ENCODE data around the gene SLC39A8.

SLC39A8 gene

GRCh38 chr4:102328045-102328444 lies 17.2 kb downstream of the SLC39A8 start (continued):
- TF ChIP-seq ZNF121 (tag by site-specific recombination; IDR thresholded peaks at IDR 0.05) (no peak), FEZF1 (tag by site-specific recombination; IDR thresholded peaks at IDR 0.05) (no peak)

- H3K27ac ChIP-seq (ENCODE audit: extremely low read depth, low read depth, low read length): no peak overlapping the region
- TF ChIP-seq REPIN1 (tag by site-specific recombination; IDR thresholded peaks at IDR 0.05; ENCODE audit: low read depth) (no peak), ZNF792 (tag by site-specific recombination; IDR thresholded peaks at IDR 0.05) (no peak), ZNF449 (tag by site-specific recombination; IDR thresholded peaks at IDR 0.05) (no peak), GLIS1 (tag by site-specific recombination; IDR thresholded peaks at IDR 0.05) (no peak), ZNF768 (tag by site-specific recombination; IDR thresholded peaks at IDR 0.05) (no peak), ZNF580 (tag by site-specific recombination; IDR thresholded peaks at IDR 0.05) (no peak), ZNF830 (tag by site-specific recombination; IDR thresholded peaks at IDR 0.05; ENCODE audit: low read depth) (no peak), ZBTB20 (tag by site-specific recombination; IDR thresholded peaks at IDR 0.05) (no peak), ZSCAN16 (tag by site-specific recombination; IDR thresholded peaks at IDR 0.05) (no peak), ZNF292 (tag by site-specific recombination; IDR thresholded peaks at IDR 0.05; ENCODE audit: borderline replicate concordance, low read depth) (no peak), ZNF560 (tag by site-specific recombination; IDR thresholded peaks at IDR 0.05; ENCODE audit: borderline replicate concordance) (no peak), SALL2 (tag by site-specific recombination; IDR thresholded peaks at IDR 0.05; ENCODE audit: borderline replicate concordance) (no peak), ZNF174 (tag by site-specific recombination; IDR thresholded peaks at IDR 0.05) (no peak), ZNF10 (tag by site-specific recombination; IDR thresholded peaks at IDR 0.05) (no peak), ZNF548 (tag by site-specific recombination; IDR thresholded peaks at IDR 0.05) (no peak), ZNF175 (tag by site-specific recombination; IDR thresholded peaks at IDR 0.05) (no peak), HOXC10 (CRISPR knock-in tag; IDR thresholded peaks at IDR 0.05) (no peak)
- no peaks in the 10 kb centered on the region for H3K9me3 ChIP-seq (ENCODE audit: control insufficient read depth, insufficient read depth, low read depth, low read length)
- no peak overlapping the region for H3K4me3 ChIP-seq (ENCODE audit: low read depth, low read length)
- ChIA-PET CTCF (no interaction called here), POLR2A (no interaction called here)
- H3K36me3 ChIP-seq (ENCODE audit: control insufficient read depth in 2 of 2, insufficient read depth in 1 of 2, low read length in 2 of 2): no peaks in the 10 kb centered on the region
- no peaks in the 10 kb centered on the region for H3K4me1 ChIP-seq (ENCODE audit: control insufficient read depth, insufficient read depth, low read length)
Observed at GRCh38 chr4:102326951-102327350, 18.3 kb downstream of the SLC39A8 start.

GRCh38 chr4:102324730-102325129 lies 20.6 kb downstream of the SLC39A8 start:
- H3K9me3 ChIP-seq (ENCODE audit: control insufficient read depth, insufficient read depth, low read depth, low read length): no peaks in the 10 kb centered on the region
- CTCF ChIA-PET: no interaction called here
- H3K27ac ChIP-seq (ENCODE audit: extremely low read depth, low read depth, low read length): no peak overlapping the region
- H3K36me3 ChIP-seq (ENCODE audit: control insufficient read depth in 2 of 2, insufficient read depth in 1 of 2, low read length in 2 of 2): no peaks in the 10 kb centered on the region
- POLR2A ChIA-PET: no interaction called here
- H3K4me3 ChIP-seq (ENCODE audit: low read depth, low read length): no peak overlapping the region
- no peaks in the 10 kb centered on the region for H3K4me1 ChIP-seq (ENCODE audit: control insufficient read depth, insufficient read depth, low read length)
- no peak for TF ChIP-seq ZNF341 (tag by site-specific recombination; IDR thresholded peaks at IDR 0.05; ENCODE audit: low read depth)
- TF ChIP-seq ZNF140 (tag by site-specific recombination; IDR thresholded peaks at IDR 0.05): no peak
- TF ChIP-seq ZFP3 (tag by site-specific recombination; IDR thresholded peaks at IDR 0.05; ENCODE audit: low read depth): no peak
- 0 out of 2 replicates have a peak, but pooled peaks have one; percentile 11 for TF ChIP-seq PRDM6 (tag by site-specific recombination; IDR thresholded peaks at IDR 0.05)
- no peak for TF ChIP-seq ZNF555 (tag by site-specific recombination; conservative IDR thresholded peaks at IDR 0.05)
- TF ChIP-seq ZNF501 (tag by site-specific recombination; IDR thresholded peaks at IDR 0.05): no peak
- no peak for TF ChIP-seq ELK4 (IDR thresholded peaks at IDR 0.05; ENCODE audit: borderline replicate concordance, low read depth, low read length)
- no peak for TF ChIP-seq ZBTB8A (tag by site-specific recombination; IDR thresholded peaks at IDR 0.05)
- TF ChIP-seq GLI2 (tag by site-specific recombination; IDR thresholded peaks at IDR 0.05; ENCODE audit: borderline replicate concordance, low read depth): no peak
- no peak for TF ChIP-seq ZNF704 (tag by site-specific recombination; IDR thresholded peaks at IDR 0.05)
- TF ChIP-seq ZNF48 (tag by site-specific recombination; IDR thresholded peaks at IDR 0.05): no peak
- no peak for TF ChIP-seq ZNF366 (tag by site-specific recombination; conservative IDR thresholded peaks at IDR 0.05)
- no peak for TF ChIP-seq ZNF426 (tag by site-specific recombination; IDR thresholded peaks at IDR 0.05)
